GM23338 (cell line): ENCODE results near the gene ARAP1. TPM values are rescaled to one million over a fixed set of nuclear protein-coding genes. Genes with fewer than 3 reads are reported as not detected.
A peak's percentile ranks its signal among the peaks of the same experiment; 100 is the strongest.

ENCODE experiments used
- ATAC-seq: fragments of 200-7000 bp; cut with Tn5 transposase; 3 replicates; pipeline ENCODE4 v1.9.1; 2020
- DNase-seq: peaks from one replicate; pipeline ENCODE4 v3.0.0-alpha.2; 2015; ENCODE audit warnings: low spot score
- H2AFZ ChIP-seq: fragments of 200-600 bp; sonication (generic); 2 replicates; pipeline ENCODE4 v1.8.0; 2016; ENCODE audit warnings: antibody characterized with exemption, mild to moderate bottlenecking, moderate library complexity
- H3F3A ChIP-seq: fragments of 200-600 bp; sonication (generic); replicated peaks from 2 replicates; pipeline ENCODE4 v1.8.0; 2017; ENCODE audit warnings: antibody characterized with exemption, mixed run types, low read depth
- H3K27ac ChIP-seq: fragments of 200-600 bp; sonication (generic); 2 replicates; pipeline ENCODE4 v1.6.1; 2016; ENCODE audit warnings: low read depth
- H3K27me3 ChIP-seq: fragments of 200-600 bp; sonication (generic); 2 replicates; pipeline ENCODE4 v1.8.0; 2016; ENCODE audit warnings: mild to moderate bottlenecking, mixed run types, moderate library complexity; ENCODE audit not compliant: insufficient read depth
- H3K36me3 ChIP-seq: fragments of 200-600 bp; sonication (generic); 2 replicates; pipeline ENCODE4 v1.8.0; 2016; ENCODE audit warnings: mild to moderate bottlenecking; ENCODE audit not compliant: insufficient read depth
- H3K4me1 ChIP-seq: fragments of 200-600 bp; sonication (generic); 2 replicates; pipeline ENCODE4 v1.8.0; 2016; ENCODE audit warnings: mild to moderate bottlenecking, moderate library complexity; ENCODE audit not compliant: insufficient read depth
- H3K4me2 ChIP-seq: fragments of 200-600 bp; sonication (generic); 2 replicates; pipeline ENCODE4 v1.7.1; 2017; ENCODE audit warnings: mixed run types
- H3K4me3 ChIP-seq: fragments of 200-600 bp; sonication (generic); 2 replicates; pipeline ENCODE4 v1.6.1; 2016; ENCODE audit warnings: mixed run types
- H3K79me2 ChIP-seq: fragments of 200-600 bp; sonication (generic); replicated peaks from 2 replicates; pipeline ENCODE4 v1.8.0; 2017; ENCODE audit warnings: mild to moderate bottlenecking; ENCODE audit not compliant: insufficient read depth
- H3K9me2 ChIP-seq: fragments of 200-600 bp; sonication (generic); 2 replicates; pipeline ENCODE4 v1.8.0; 2017; ENCODE audit not compliant: insufficient read depth
- H4K20me1 ChIP-seq: fragments of 200-600 bp; sonication (generic); replicated peaks from 2 replicates; pipeline ENCODE4 v1.8.0; 2017; ENCODE audit warnings: mild to moderate bottlenecking; ENCODE audit not compliant: insufficient read depth
- H3K27ac Mint-ChIP-seq: 2 replicates; pipeline ENCODE4 v1.8.0; 2020; ENCODE audit warnings: inconsistent platforms, mild to moderate bottlenecking, moderate library complexity, mixed read lengths
- H3K27me3 Mint-ChIP-seq: 3 replicates; pipeline ENCODE4 v1.8.0; 2022; ENCODE audit warnings: low read depth, mild to moderate bottlenecking, moderate library complexity, mixed read lengths, inconsistent platforms; ENCODE audit not compliant: insufficient read depth, poor library complexity
- H3K36me3 Mint-ChIP-seq: 3 replicates; pipeline ENCODE4 v1.8.0; 2021; ENCODE audit warnings: low read depth, mild to moderate bottlenecking, inconsistent platforms, moderate library complexity, mixed read lengths
- H3K4me1 Mint-ChIP-seq: 3 replicates; pipeline ENCODE4 v1.8.0; 2020; ENCODE audit warnings: mild to moderate bottlenecking, inconsistent platforms, mixed read lengths
- H3K4me3 Mint-ChIP-seq: 3 replicates; pipeline ENCODE4 v1.8.0; 2021; ENCODE audit warnings: moderate library complexity, mild to moderate bottlenecking, inconsistent platforms, mixed read lengths
- H3K9me3 Mint-ChIP-seq: 3 replicates; pipeline ENCODE4 v1.8.0; 2020; ENCODE audit warnings: moderate library complexity, mild to moderate bottlenecking, inconsistent platforms, mixed read lengths
- CREB1 ChIP-seq: fragments of 250-450 bp; sonication (Bioruptor Pico); IDR thresholded peaks from 2 replicates; pipeline ENCODE4 v1.5.0; 2020; ENCODE audit warnings: low read depth, mild to moderate bottlenecking, moderate library complexity
- CTCF ChIP-seq, 2 experiments: fragments of 200-600 bp in 1 of 2; sonication (generic) in 1 of 2; conservative IDR thresholded peaks; 2 replicates each; pipeline versions ENCODE4 v1.5.1 to v1.6.1; 2016 to 2017; ENCODE audit warnings: antibody characterized with exemption in 2 of 2, low read depth in 2 of 2, mild to moderate bottlenecking in 2 of 2, moderate library complexity in 1 of 2
- ETS1 ChIP-seq: IDR thresholded peaks from 2 replicates; pipeline ENCODE4 v1.6.1; 2016; ENCODE audit warnings: antibody characterized with exemption
- STAT1 ChIP-seq: IDR thresholded peaks from one replicate; pipeline ENCODE4 v1.6.1; 2016; ENCODE audit warnings: antibody characterized with exemption; ENCODE audit not compliant: unreplicated experiment
- ZNF462 ChIP-seq: fragments of 250-450 bp; sonication (Bioruptor Pico); IDR thresholded peaks from 2 replicates; pipeline ENCODE4 v1.5.0; 2020; ENCODE audit warnings: mild to moderate bottlenecking, moderate library complexity
- polyA plus RNA-seq: library from polyadenylated mRNA; unstranded; fragments of >200 nt; fragmentation: Nextera tagmentation; extraction: Ambion mirVana; gene quantifications from 2 replicates; pipeline ENCODE4 v1.2.1, GENCODE V29; 2016
- total RNA-seq: library from RNA; depleted of rRNA; stranded (reverse); fragments of >200 nt; shearing (Covaris generic); gene quantifications from 2 replicates; pipeline ENCODE4 v1.2.3, GENCODE V29; 2014

Gene ARAP1
- total and polyA plus RNA-seq, 2 experiments from 2014 or later = 24.5 to 116 TPM

- Histone ChIP-seq H3K79me2 (no peaks in the 10 kb centered on the region), H3K9me2 (no peaks in the 10 kb centered on the region), H3K27me3 (peaks cover 1% of the 10 kb centered on the region; the same call in 1 of the 2 replicates), H3K27ac (no peak overlapping the region), H4K20me1 (0 out of 2 replicates have a peak, but pooled peaks cover 5% of the 10 kb centered on the region), H3K36me3 (no peaks in the 10 kb centered on the region; the same call in 1 of the 2 replicates), H3K4me1 (no peaks in the 10 kb centered on the region), H2AFZ (no peak overlapping the region), H3K4me2 (no peak overlapping the region), H3F3A (no peaks in the 10 kb centered on the region), H3K4me3 (no peak overlapping the region)
- Mint-ChIP-seq H3K27ac (no peak overlapping the region), H3K4me3 (no peak overlapping the region), H3K9me3 (no peaks in the 10 kb centered on the region), H3K4me1 (peaks cover 11% of the 10 kb centered on the region), H3K36me3 (peaks cover 6% of the 10 kb centered on the region; the same call in 2 of the 3 replicates), H3K27me3 (peaks cover 22% of the 10 kb centered on the region)
- no peak for TF ChIP-seq STAT1
- TF ChIP-seq ZNF462 (CRISPR knock-in tag) = no peak
- TF ChIP-seq CTCF (conservative IDR thresholded peaks at IDR 0.05; ENCODE audit: low read depth in 2 of 2) = peak; percentile 54 to 57
- no peak for TF ChIP-seq ETS1
- TF ChIP-seq CREB1 (CRISPR knock-in tag) = no peak
- DNase-seq (peak; percentile 73), ATAC-seq (peak; percentile 73)
Observed at GRCh38 chr11:72684236-72684912, 67.8 kb downstream of the ARAP1 start.
